Naive B cell (primary cell): ENCODE measurements around the gene TMIE. TPM values are rescaled to one million over a fixed set of nuclear protein-coding genes. Genes with fewer than 3 reads are reported as not detected.

Experiments
- ATAC-seq, 2 donors: fragments of 150-1000 bp; cut with Tn5 transposase; 2 replicates each; pipeline ENCODE4 v1.10.0; 2021; ENCODE audit warnings: low read depth in 2 of 2, mild to moderate bottlenecking in 2 of 2, moderate library complexity in 2 of 2
- DNase-seq: peaks from one replicate; pipeline ENCODE4 v3.0.0; 2022
- H3K27ac Mint-ChIP-seq, 6 donors: one replicate each; pipeline ENCODE4 v1.8.0; 2020 to 2022; ENCODE audit warnings: mild to moderate bottlenecking in 6 of 6, mixed read lengths in 6 of 6, moderate library complexity in 5 of 6, inconsistent platforms in 2 of 6
- H3K27me3 Mint-ChIP-seq, 3 donors: one replicate each; pipeline ENCODE4 v1.8.0; 2021 to 2022; ENCODE audit warnings: mixed read lengths in 3 of 3, mild to moderate bottlenecking in 1 of 3
- H3K36me3 Mint-ChIP-seq, 2 donors: one replicate each; pipeline ENCODE4 v1.8.0; 2020 to 2022; ENCODE audit warnings: mixed read lengths in 2 of 2, inconsistent platforms in 1 of 2, mild to moderate bottlenecking in 1 of 2
- H3K4me1 Mint-ChIP-seq, 3 donors: one replicate each; pipeline ENCODE4 v1.8.0; 2020 to 2022; ENCODE audit warnings: mixed read lengths in 3 of 3, inconsistent platforms in 1 of 3, mild to moderate bottlenecking in 1 of 3, moderate library complexity in 1 of 3
- H3K4me3 Mint-ChIP-seq, 8 donors: one replicate each; pipeline ENCODE4 v1.8.0; 2020 to 2022; ENCODE audit warnings: mild to moderate bottlenecking in 8 of 8, mixed read lengths in 8 of 8, moderate library complexity in 8 of 8, inconsistent platforms in 2 of 8
- H3K9me3 Mint-ChIP-seq, 7 donors: one replicate each; pipeline ENCODE4 v1.8.0; 2020 to 2022; ENCODE audit warnings: mixed read lengths in 7 of 7, mild to moderate bottlenecking in 5 of 7, inconsistent platforms in 2 of 7, moderate library complexity in 1 of 7
- polyA plus RNA-seq, 6 donors: library from polyadenylated mRNA; unstranded; fragments of 300-500 nt; fragmentation: Illumina TruSeq; gene quantifications; one replicate each; pipeline ENCODE4 v1.2.3, GENCODE V29; 2021; ENCODE audit warnings: low read depth in 6 of 6

Gene TMIE
- polyA plus RNA-seq, result not detected

- ATAC-seq, result peak in 1 of 2 donors; percentile 24
- Mint-ChIP-seq H3K36me3 (no peaks in the 10 kb centered on the region), H3K9me3 (peaks cover 0 to 2% (median 0%) of the 10 kb centered on the region in 7 donors), H3K4me1 (peaks cover 0 to 2% (median 0%) of the 10 kb centered on the region in 3 donors), H3K4me3 (peak within 1 kb of the TSS in 5 of 8 donors; percentile 30 to 67 (median 51)), H3K27me3 (peaks cover 15 to 43% (median 17%) of the 10 kb centered on the region in 3 donors), H3K27ac (peak within 1 kb of the TSS in 1 of 6 donors; percentile 66)
- DNase-seq, result no peak
These were observed at the start of gene TMIE for GRCh38 chr3:46701181-46701939. TSS of gene TMIE (plus strand) at chr3:46701392. CDS start at chr3:46701488, 96 bp downstream.

GRCh38 chr3:46655271-46655670 is 45.9 kb upstream of the TMIE start:
- no peak for ATAC-seq
- H3K27ac Mint-ChIP-seq, result peak overlapping the region in 2 of 6 donors; percentile 1 to 7
- peaks cover 3 to 23% (median 13%) of the 10 kb centered on the region in 3 donors for H3K27me3 Mint-ChIP-seq
- DNase-seq, result no peak
- peaks cover 5 to 19% of the 10 kb centered on the region in 2 donors for H3K36me3 Mint-ChIP-seq
- peaks cover 0 to 12% (median 3%) of the 10 kb centered on the region in 3 donors for H3K4me1 Mint-ChIP-seq
- no peak overlapping the region for H3K4me3 Mint-ChIP-seq
- peaks cover 0 to 26% (median 10%) of the 10 kb centered on the region in 7 donors for H3K9me3 Mint-ChIP-seq

- no peak for ATAC-seq
- peaks cover 2 to 20% (median 15%) of the 10 kb centered on the region in 3 donors for H3K4me1 Mint-ChIP-seq
- no peak overlapping the region for H3K4me3 Mint-ChIP-seq
- no peak for DNase-seq
- peaks cover 3 to 15% (median 10%) of the 10 kb centered on the region in 3 donors for H3K27me3 Mint-ChIP-seq
- peaks cover 0 to 14% (median 6%) of the 10 kb centered on the region in 7 donors for H3K9me3 Mint-ChIP-seq
- H3K36me3 Mint-ChIP-seq, result peaks cover 5 to 6% of the 10 kb centered on the region in 2 donors
- no peak overlapping the region for H3K27ac Mint-ChIP-seq
These were observed 44.2 kb upstream of the TMIE start for GRCh38 chr3:46656778-46657556.

- peaks cover 0 to 9% (median 2%) of the 10 kb centered on the region in 7 donors for H3K9me3 Mint-ChIP-seq
- H3K36me3 Mint-ChIP-seq, result no peaks in the 10 kb centered on the region
- no peak overlapping the region for H3K4me3 Mint-ChIP-seq
- peaks cover 9 to 21% (median 12%) of the 10 kb centered on the region in 3 donors for H3K27me3 Mint-ChIP-seq
- H3K27ac Mint-ChIP-seq, result peak overlapping the region in 2 of 6 donors; percentile 6 to 23
- ATAC-seq, result no peak
- peaks cover 5 to 20% (median 15%) of the 10 kb centered on the region in 3 donors for H3K4me1 Mint-ChIP-seq
- DNase-seq, result no peak
These were observed 41.9 kb upstream of the TMIE start for GRCh38 chr3:46659285-46659684.

- peaks cover 7 to 21% (median 12%) of the 10 kb centered on the region in 3 donors for H3K27me3 Mint-ChIP-seq
- no peak overlapping the region for H3K4me3 Mint-ChIP-seq
- ATAC-seq, result no peak
- no peaks in the 10 kb centered on the region for H3K36me3 Mint-ChIP-seq
- H3K9me3 Mint-ChIP-seq, result peaks cover 0 to 8% (median 2%) of the 10 kb centered on the region in 7 donors
- peaks cover 5 to 20% (median 15%) of the 10 kb centered on the region in 3 donors for H3K4me1 Mint-ChIP-seq
- H3K27ac Mint-ChIP-seq, result peak overlapping the region in 1 of 6 donors; percentile 51
- DNase-seq, result no peak
These were observed 41.2 kb upstream of the TMIE start for GRCh38 chr3:46660003-46660402.

- H3K9me3 Mint-ChIP-seq, result peaks cover 0 to under 1% (median 0%) of the 10 kb centered on the region in 7 donors
- peaks cover 7 to 21% (median 12%) of the 10 kb centered on the region in 3 donors for H3K27me3 Mint-ChIP-seq
- no peak overlapping the region for H3K27ac Mint-ChIP-seq
- ATAC-seq, result peak in 1 of 2 donors; percentile 20
- no peak for DNase-seq
- no peaks in the 10 kb centered on the region for H3K36me3 Mint-ChIP-seq
- peaks cover 5 to 12% (median 12%) of the 10 kb centered on the region in 3 donors for H3K4me1 Mint-ChIP-seq
- no peak overlapping the region for H3K4me3 Mint-ChIP-seq
These were observed 40.4 kb upstream of the TMIE start for GRCh38 chr3:46660543-46661523.

GRCh38 chr3:46661776-46662766 is 39.1 kb upstream of the TMIE start:
- H3K27me3 Mint-ChIP-seq, result peaks cover 3 to 21% (median 12%) of the 10 kb centered on the region in 3 donors
- no peak overlapping the region for H3K27ac Mint-ChIP-seq
- H3K4me1 Mint-ChIP-seq, result peaks cover 5 to 12% (median 8%) of the 10 kb centered on the region in 3 donors
- DNase-seq, result no peak
- ATAC-seq, result no peak
- no peak overlapping the region for H3K4me3 Mint-ChIP-seq
- H3K36me3 Mint-ChIP-seq, result no peaks in the 10 kb centered on the region
- H3K9me3 Mint-ChIP-seq, result no peaks in the 10 kb centered on the region

GRCh38 chr3:46662771-46663551 is 38.2 kb upstream of the TMIE start:
- Mint-ChIP-seq H3K4me1 (peaks cover 5 to 12% (median 8%) of the 10 kb centered on the region in 3 donors), H3K36me3 (no peaks in the 10 kb centered on the region), H3K27ac (peak overlapping the region in 2 of 6 donors; percentile 25 to 53), H3K27me3 (peaks cover 0 to 21% (median 7%) of the 10 kb centered on the region in 3 donors), H3K9me3 (no peaks in the 10 kb centered on the region), H3K4me3 (no peak overlapping the region)
- no peak for DNase-seq
- ATAC-seq, result no peak

GRCh38 chr3:46663591-46664135 is 37.5 kb upstream of the TMIE start:
- Mint-ChIP-seq H3K9me3 (no peaks in the 10 kb centered on the region), H3K4me3 (no peak overlapping the region), H3K27me3 (peaks cover 0 to 21% (median 7%) of the 10 kb centered on the region in 3 donors), H3K36me3 (no peaks in the 10 kb centered on the region), H3K4me1 (peaks cover 5 to 12% (median 8%) of the 10 kb centered on the region in 3 donors), H3K27ac (peak overlapping the region in 2 of 6 donors; percentile 25 to 53)
- ATAC-seq (no peak), DNase-seq (no peak)

GRCh38 chr3:46664188-46664970 is 36.8 kb upstream of the TMIE start:
- Mint-ChIP-seq H3K36me3 (no peaks in the 10 kb centered on the region), H3K27me3 (peaks cover 0 to 21% (median 7%) of the 10 kb centered on the region in 3 donors), H3K27ac (no peak overlapping the region), H3K9me3 (no peaks in the 10 kb centered on the region), H3K4me3 (no peak overlapping the region), H3K4me1 (peaks cover 5 to 12% (median 8%) of the 10 kb centered on the region in 3 donors)
- DNase-seq, result no peak
- ATAC-seq, result no peak
